Measurements from ENCODE around the gene ARL3.
A peak's percentile ranks its signal among the peaks of the same experiment; 100 is the strongest.
"Not testable (repeated sequence)": the region's sequence is repeated elsewhere in the genome, so short reads cannot be mapped to it uniquely, and the experiment has no call there.

Gene ARL3

GRCh38 chr10:102713814-102714620, at the start of gene ARL3:
Gene ARL3 (minus strand): TSS chr10:102714397. CDS start chr10:102714275, 122 bp downstream.
- TF ChIP-seq CTCF (IDR thresholded peaks at IDR 0.05; ENCODE audit: low read depth, low read length), result peak; percentile 34
- H3K4me3 ChIP-seq (ENCODE audit: low read depth, low read length), result peak within 1 kb of the TSS; percentile 89

GRCh38 chr10:102763037-102763607, 48.9 kb upstream of the ARL3 start:
- H3K4me3 ChIP-seq (ENCODE audit: low read depth, low read length), result no peak overlapping the region
- no peak for TF ChIP-seq CTCF (IDR thresholded peaks at IDR 0.05; ENCODE audit: low read depth, low read length)

- no peak overlapping the region for H3K4me3 ChIP-seq (ENCODE audit: low read depth, low read length)
- no peak for TF ChIP-seq CTCF (IDR thresholded peaks at IDR 0.05; ENCODE audit: low read depth, low read length)
These were observed 48.3 kb upstream of the ARL3 start for GRCh38 chr10:102762401-102763015.

GRCh38 chr10:102761981-102762380, 47.8 kb upstream of the ARL3 start:
- no peak for TF ChIP-seq CTCF (IDR thresholded peaks at IDR 0.05; ENCODE audit: low read depth, low read length)
- no peak overlapping the region for H3K4me3 ChIP-seq (ENCODE audit: low read depth, low read length)

GRCh38 chr10:102759497-102760210, 45.5 kb upstream of the ARL3 start:
- no peak for TF ChIP-seq CTCF (IDR thresholded peaks at IDR 0.05; ENCODE audit: low read depth, low read length)
- no peak overlapping the region for H3K4me3 ChIP-seq (ENCODE audit: low read depth, low read length)

GRCh38 chr10:102758933-102759262, 44.7 kb upstream of the ARL3 start:
- not testable (repeated sequence) for H3K4me3 ChIP-seq (ENCODE audit: low read depth, low read length)

GRCh38 chr10:102758240-102758932, 44.2 kb upstream of the ARL3 start:
- no peak overlapping the region for H3K4me3 ChIP-seq (ENCODE audit: low read depth, low read length)
- no peak for TF ChIP-seq CTCF (IDR thresholded peaks at IDR 0.05; ENCODE audit: low read depth, low read length)
